ENCODE results near the gene C12orf50.

The C12orf50 gene

DNA sequence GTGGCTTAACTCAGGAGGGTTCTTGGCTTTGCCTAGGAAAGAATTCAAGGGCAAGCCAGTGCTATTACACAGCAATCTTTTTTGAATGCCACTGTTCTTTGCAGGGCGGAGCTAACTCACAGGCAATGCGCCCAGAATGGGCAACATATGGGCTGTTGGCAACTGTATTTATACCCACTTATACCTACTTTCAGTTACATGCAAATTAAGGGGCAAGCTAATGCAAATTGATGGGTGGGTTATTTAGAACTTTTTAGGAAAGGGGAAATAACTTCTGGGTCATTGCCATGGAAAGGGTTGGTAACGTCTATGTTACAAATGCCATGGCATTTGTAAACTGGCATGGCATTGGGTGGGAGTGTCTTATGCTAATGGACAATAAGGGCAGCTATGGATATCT is 85.4 kb downstream of the C12orf50 start:
- Histone ChIP-seq H3K4me3 (ENCODE audit: low read length, poor library complexity, severe bottlenecking) (no peak overlapping the region), H3K9me3 (ENCODE audit: insufficient read depth, low read depth, low read length) (no peaks in the 10 kb centered on the region), H3K4me2 (ENCODE audit: low read depth, low read length, poor library complexity, severe bottlenecking) (no peak overlapping the region), H3F3A (ENCODE audit: low read depth) (no peaks in the 10 kb centered on the region), H3K36me3 (ENCODE audit: insufficient read depth, low read length) (no peaks in the 10 kb centered on the region), H3K4me1 (ENCODE audit: insufficient read depth, low read length, poor library complexity, severe bottlenecking) (peaks cover 13% of the 10 kb centered on the region), H3K9ac (ENCODE audit: low read depth, low read length, poor library complexity, severe bottlenecking) (no peak overlapping the region), H3K27me3 (ENCODE audit: insufficient read depth, low read length, poor library complexity, severe bottlenecking) (no peaks in the 10 kb centered on the region), H3K79me2 (ENCODE audit: insufficient read depth, low read length) (no peaks in the 10 kb centered on the region), H2AFZ (ENCODE audit: low read length) (no peak overlapping the region), H4K20me1 (ENCODE audit: insufficient read depth, low read length, poor library complexity, severe bottlenecking) (no peaks in the 10 kb centered on the region), H3K9me2 (replicated peaks; ENCODE audit: low read depth, low read length) (no peaks in the 10 kb centered on the region)
- TF ChIP-seq, protein P1, sequence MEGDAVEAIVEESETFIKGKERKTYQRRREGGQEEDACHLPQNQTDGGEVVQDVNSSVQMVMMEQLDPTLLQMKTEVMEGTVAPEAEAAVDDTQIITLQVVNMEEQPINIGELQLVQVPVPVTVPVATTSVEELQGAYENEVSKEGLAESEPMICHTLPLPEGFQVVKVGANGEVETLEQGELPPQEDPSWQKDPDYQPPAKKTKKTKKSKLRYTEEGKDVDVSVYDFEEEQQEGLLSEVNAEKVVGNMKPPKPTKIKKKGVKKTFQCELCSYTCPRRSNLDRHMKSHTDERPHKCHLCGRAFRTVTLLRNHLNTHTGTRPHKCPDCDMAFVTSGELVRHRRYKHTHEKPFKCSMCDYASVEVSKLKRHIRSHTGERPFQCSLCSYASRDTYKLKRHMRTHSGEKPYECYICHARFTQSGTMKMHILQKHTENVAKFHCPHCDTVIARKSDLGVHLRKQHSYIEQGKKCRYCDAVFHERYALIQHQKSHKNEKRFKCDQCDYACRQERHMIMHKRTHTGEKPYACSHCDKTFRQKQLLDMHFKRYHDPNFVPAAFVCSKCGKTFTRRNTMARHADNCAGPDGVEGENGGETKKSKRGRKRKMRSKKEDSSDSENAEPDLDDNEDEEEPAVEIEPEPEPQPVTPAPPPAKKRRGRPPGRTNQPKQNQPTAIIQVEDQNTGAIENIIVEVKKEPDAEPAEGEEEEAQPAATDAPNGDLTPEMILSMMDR (conservative IDR thresholded peaks at IDR 0.05; ENCODE audit: low read length): no peak
- TF ChIP-seq EZH2phosphoT487 (IDR thresholded peaks at IDR 0.05; ENCODE audit: borderline replicate concordance): no peak

DNA sequence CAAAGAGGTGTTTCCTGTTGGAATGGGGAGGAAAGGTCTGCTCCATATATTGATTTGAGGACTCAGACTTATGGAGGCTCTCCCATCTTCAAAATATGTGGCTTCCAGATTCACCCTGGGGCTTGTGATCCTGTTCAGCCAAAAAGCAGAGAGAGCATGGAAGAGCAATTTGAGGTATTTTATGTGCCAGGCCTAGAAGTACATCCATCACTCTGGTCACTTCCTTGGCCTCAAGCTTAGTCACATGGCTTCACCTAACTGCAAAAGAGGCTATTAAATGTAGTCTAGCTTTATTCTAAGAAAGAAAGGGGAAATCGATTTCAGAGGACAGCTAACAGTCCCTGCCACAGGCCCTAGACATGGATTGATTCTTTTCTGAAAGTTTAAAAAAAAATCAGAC is 86.2 kb downstream of the C12orf50 start:
- H3K4me1 ChIP-seq (ENCODE audit: insufficient read depth, low read length, poor library complexity, severe bottlenecking): peaks cover 13% of the 10 kb centered on the region
- no peaks in the 10 kb centered on the region for H4K20me1 ChIP-seq (ENCODE audit: insufficient read depth, low read length, poor library complexity, severe bottlenecking)
- no peaks in the 10 kb centered on the region for H3K9me3 ChIP-seq (ENCODE audit: insufficient read depth, low read depth, low read length)
- TF ChIP-seq, protein P1 (conservative IDR thresholded peaks at IDR 0.05; ENCODE audit: low read length): no peak
- no peak for TF ChIP-seq EZH2phosphoT487 (IDR thresholded peaks at IDR 0.05; ENCODE audit: borderline replicate concordance)
- no peak overlapping the region for H3K4me3 ChIP-seq (ENCODE audit: low read length, poor library complexity, severe bottlenecking)
- H3F3A ChIP-seq (ENCODE audit: low read depth): no peaks in the 10 kb centered on the region
- no peaks in the 10 kb centered on the region for H3K36me3 ChIP-seq (ENCODE audit: insufficient read depth, low read length)
- H2AFZ ChIP-seq (ENCODE audit: low read length): peak overlapping the region; percentile 54; the same call in 1 of the 2 replicates
- H3K27me3 ChIP-seq (ENCODE audit: insufficient read depth, low read length, poor library complexity, severe bottlenecking): no peaks in the 10 kb centered on the region
- H3K9me2 ChIP-seq (replicated peaks; ENCODE audit: low read depth, low read length): no peaks in the 10 kb centered on the region
- H3K9ac ChIP-seq (ENCODE audit: low read depth, low read length, poor library complexity, severe bottlenecking): no peak overlapping the region
- H3K79me2 ChIP-seq (ENCODE audit: insufficient read depth, low read length): no peaks in the 10 kb centered on the region
- peak overlapping the region; percentile 16 for H3K4me2 ChIP-seq (ENCODE audit: low read depth, low read length, poor library complexity, severe bottlenecking)

DNA sequence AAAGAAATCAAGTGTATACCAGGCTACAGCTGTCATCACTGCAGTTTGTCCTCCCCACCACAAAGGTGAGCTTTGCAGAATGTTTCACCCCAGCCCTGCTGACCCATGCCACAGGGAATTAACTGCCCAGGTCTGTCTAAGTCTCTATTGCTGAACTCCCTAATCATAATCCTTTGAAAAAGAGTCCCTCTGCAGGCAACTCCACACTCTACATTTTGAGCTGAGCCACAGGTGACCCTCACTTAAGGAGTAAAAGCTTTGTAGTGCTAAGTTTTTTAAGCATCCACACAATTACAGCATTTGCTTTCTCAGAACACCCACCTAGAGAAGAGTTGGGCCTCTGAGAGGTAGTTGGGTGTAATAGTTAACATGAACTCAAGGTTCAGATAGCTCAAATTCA is 90.0 kb downstream of the C12orf50 start:
- Histone ChIP-seq H3K36me3 (ENCODE audit: insufficient read depth, low read length) (no peaks in the 10 kb centered on the region), H2AFZ (ENCODE audit: low read length) (no peak overlapping the region), H3F3A (ENCODE audit: low read depth) (no peaks in the 10 kb centered on the region), H3K4me3 (ENCODE audit: low read length, poor library complexity, severe bottlenecking) (no peak overlapping the region), H3K9me2 (replicated peaks; ENCODE audit: low read depth, low read length) (no peaks in the 10 kb centered on the region), H3K4me2 (ENCODE audit: low read depth, low read length, poor library complexity, severe bottlenecking) (no peak overlapping the region), H3K9me3 (ENCODE audit: insufficient read depth, low read depth, low read length) (0 out of 2 replicates have a peak, but pooled peaks cover 3% of the 10 kb centered on the region), H3K79me2 (ENCODE audit: insufficient read depth, low read length) (no peaks in the 10 kb centered on the region), H3K9ac (ENCODE audit: low read depth, low read length, poor library complexity, severe bottlenecking) (no peak overlapping the region), H3K27me3 (ENCODE audit: insufficient read depth, low read length, poor library complexity, severe bottlenecking) (no peaks in the 10 kb centered on the region), H3K4me1 (ENCODE audit: insufficient read depth, low read length, poor library complexity, severe bottlenecking) (peaks cover 13% of the 10 kb centered on the region), H4K20me1 (ENCODE audit: insufficient read depth, low read length, poor library complexity, severe bottlenecking) (no peaks in the 10 kb centered on the region)
- TF ChIP-seq EZH2phosphoT487 (IDR thresholded peaks at IDR 0.05; ENCODE audit: borderline replicate concordance): no peak
- TF ChIP-seq, protein P1 (conservative IDR thresholded peaks at IDR 0.05; ENCODE audit: low read length): no peak

Data from Loucy (cell line).